K562 (cell line): Measurements from ENCODE around the gene PSD4. TPM values are rescaled to one million over a fixed set of nuclear protein-coding genes. Genes with fewer than 3 reads are reported as not detected.

Experiments
- ATAC-seq: fragments of 200-7000 bp; cut with Tn5 transposase; 3 replicates; pipeline ENCODE4 v1.9.1; 2020; ENCODE audit warnings: moderate library complexity
- BruUV-seq: library from RNA; stranded (reverse); fragments of 400-500 nt; replicated peaks from 2 replicates; lab custom pipeline; 2021; lab: Mats Ljungman, UMichigan
- CTCF ChIA-PET: fragments of 300-600 bp; formaldehyde crosslinking; extraction: SDS; loops from one replicate; lab custom pipeline; 2021; ENCODE audit warnings: low intra/inter-chr PET ratio; lab: Yijun Ruan, JAX
- POLR2A ChIA-PET: fragments of 300-600, 350-650 bp; sonication (Branson Sonifier 250); formaldehyde crosslinking; extraction: SDS; loops from one replicate; lab custom pipeline; 2021; ENCODE audit warnings: antibody characterized with exemption, inconsistent platforms; lab: Yijun Ruan, JAX
- DNase-seq, 4 experiments: peaks; one replicate each; pipeline versions ENCODE4 v3.0.0 to v3.0.0-alpha.2; 2011 to 2018; ENCODE audit warnings: low spot score in 3 of 4, mixed read lengths in 3 of 4; ENCODE audit errors: extremely low read depth in 1 of 4
- FAIRE-seq: peaks from 2 replicates; lab custom pipeline; 2011; peaks lifted over from hg19 to GRCh38; lab: Jason Lieb, UNC
- H2AFZ ChIP-seq: 2 replicates; pipeline ENCODE4 v1.6.0; 2011; ENCODE audit warnings: low read depth, low read length, control low read depth, inconsistent platforms
- H3K27ac ChIP-seq: fragments of 200-600 bp; 3 replicates; pipeline ENCODE4 v1.8.0; 2011; ENCODE audit warnings: low read depth, mild to moderate bottlenecking, control low read depth, inconsistent platforms, low read length, moderate library complexity, mixed read lengths; ENCODE audit errors: extremely low read depth
- H3K27me3 ChIP-seq, 2 experiments: fragments of 300-600 bp in 1 of 2; 2 replicates in 1 of 2; 3 replicates in 1 of 2; pipeline versions ENCODE4 v1.6.0 to v1.8.0; 2011; ENCODE audit warnings: inconsistent platforms in 2 of 2, low read length in 2 of 2, mild to moderate bottlenecking in 1 of 2, mixed read lengths in 1 of 2, moderate library complexity in 1 of 2; ENCODE audit not compliant: control insufficient read depth in 2 of 2, insufficient read depth in 2 of 2
- H3K36me3 ChIP-seq: fragments of 300-600 bp; 3 replicates; pipeline ENCODE4 v1.8.0; 2011; ENCODE audit warnings: mild to moderate bottlenecking, low read length, inconsistent platforms; ENCODE audit not compliant: control insufficient read depth, insufficient read depth
- H3K4me1 ChIP-seq, 2 experiments: fragments of 200-600 bp in 1 of 2; replicated peaks in 1 of 2; 2 replicates in 1 of 2; 3 replicates in 1 of 2; pipeline versions ENCODE4 v1.5.1 to v1.8.0; 2011; ENCODE audit warnings: inconsistent platforms in 2 of 2, low read length in 2 of 2, mild to moderate bottlenecking in 1 of 2, mixed read lengths in 1 of 2, moderate library complexity in 1 of 2; ENCODE audit not compliant: control insufficient read depth in 2 of 2, insufficient read depth in 2 of 2
- H3K4me2 ChIP-seq: 2 replicates; pipeline ENCODE4 v1.6.1; 2011; ENCODE audit warnings: low read length, control low read depth, inconsistent platforms, mixed read lengths; ENCODE audit not compliant: insufficient read depth
- H3K4me3 ChIP-seq: fragments of 200-600 bp; sonication (generic), shearing (Covaris generic); 2 replicates; pipeline ENCODE4 v1.5.1; 2016; ENCODE audit warnings: control low read depth, inconsistent platforms
- H3K79me2 ChIP-seq: fragments of 200-600 bp; 3 replicates; pipeline ENCODE4 v1.8.0; 2011; ENCODE audit warnings: low read length, inconsistent platforms; ENCODE audit not compliant: control insufficient read depth, insufficient read depth
- H3K9ac ChIP-seq, 2 experiments: 2 replicates each; pipeline versions ENCODE4 v1.6.0 to v1.6.1; 2011; ENCODE audit warnings: low read depth in 2 of 2, low read length in 2 of 2, control low read depth in 1 of 2, inconsistent platforms in 1 of 2, mild to moderate bottlenecking in 1 of 2, mixed read lengths in 1 of 2; ENCODE audit not compliant: insufficient read depth in 1 of 2
- H3K9me1 ChIP-seq: one replicate; pipeline ENCODE4 v1.6.0; 2011; ENCODE audit warnings: inconsistent platforms, mild to moderate bottlenecking, low read length, moderate library complexity; ENCODE audit not compliant: control insufficient read depth, insufficient read depth
- H3K9me3 ChIP-seq: replicated peaks from 2 replicates; pipeline ENCODE4 v1.5.1; 2011; ENCODE audit warnings: low read depth, low read length, inconsistent platforms; ENCODE audit not compliant: control insufficient read depth, insufficient read depth
- H4K20me1 ChIP-seq: replicated peaks from 2 replicates; pipeline ENCODE4 v1.6.1; 2011; ENCODE audit warnings: low read length, inconsistent platforms, mixed read lengths; ENCODE audit not compliant: control insufficient read depth, insufficient read depth
- RBM14 ChIP-seq: fragments of 200-400 bp; formaldehyde crosslinking; IDR thresholded peaks from 2 replicates; pipeline ENCODE4 v1.6.1; 2018; ENCODE audit warnings: low read depth, mild to moderate bottlenecking, low read length, moderate library complexity, borderline replicate concordance; ENCODE audit not compliant: insufficient read depth
- ZKSCAN3 ChIP-seq: fragments of 250-450 bp; sonication (Bioruptor Pico); IDR thresholded peaks from 2 replicates; pipeline ENCODE4 v1.4.0; 2020
- WGBS: fragments of 100-300 bp; shearing (Covaris generic); methylation state at CpG from one replicate; pipeline ENCODE4 v1.1.6; 2016; ENCODE audit warnings: low coverage, mixed read lengths; ENCODE audit not compliant: insufficient coverage; ENCODE audit errors: missing lambda C conversion rate; 5-methylcytosine and 5-hydroxymethylcytosine counted together
- in situ Hi-C: fragments of 300-500 bp; cut with MboI; formaldehyde crosslinking; loops from 4 replicates; pipeline ENCODE4 v1.15.0; 2018; ENCODE audit warnings: inconsistent platforms, mixed read lengths
- intact Hi-C: fragments of 100-400 bp; cut with micrococcal nuclease; formaldehyde crosslinking; loops from 2 replicates; pipeline ENCODE4 v1.14.2; 2022
- polyA plus RNA-seq, 8 experiments: library from polyadenylated mRNA; depleted of rRNA in 4 of 8; stranded (reverse) in 5 of 8; unstranded in 3 of 8; fragments of >200 nt; fragmentation: Nextera tagmentation in 2 of 8; fragmentation: Illumina TruSeq in 1 of 8; extraction: Ambion mirVana in 2 of 8; extraction: Trizol in 1 of 8; gene quantifications; 2 replicates each; pipeline versions ENCODE4 v1.2.1 to v1.2.3, GENCODE V29; 2011 to 2014; ENCODE audit warnings: inconsistent platforms in 1 of 8, missing spikeins in 1 of 8
- total RNA-seq, 7 experiments: library from RNA; depleted of rRNA in 6 of 7; stranded (reverse); fragments of >200 nt in 6 of 7; fragmentation: Illumina TruSeq in 2 of 7; extraction: Trizol in 2 of 7; gene quantifications; 2 replicates each; pipeline versions ENCODE4 v1.2.1 to v1.2.3, GENCODE V29; 2011 to 2021; ENCODE audit warnings: low replicate concordance in 1 of 7

Gene PSD4
- total and polyA plus RNA-seq, 9 of the 15 experiments (the other 6 are each of a cell fraction or from before 2014, with no cell fraction given): 0.46 to 54.0 (median 20.8) TPM

- DNase-seq: no peak
- no peaks in the 10 kb centered on the region for H3K4me1 ChIP-seq
- BruUV-seq: no TSS peak
- H3K9ac ChIP-seq: 0 out of 4 replicates have a peak overlapping the region, but pooled peaks of 1 of the 2 experiments have one; percentile 5
- peaks cover 0 to 7% of the 10 kb centered on the region in 2 experiments; a peak in 1 of 5 replicates for H3K27me3 ChIP-seq
- H4K20me1 ChIP-seq: no peaks in the 10 kb centered on the region
- H3K9me3 ChIP-seq: no peaks in the 10 kb centered on the region
- ChIA-PET POLR2A (interaction anchor here (0.7 to 1.0 kb wide), 2 partner anchors 34 to 36 kb away, joined by 3 read pairs; no protein-coding TSS in a partner anchor), CTCF (no interaction called here)
- in situ Hi-C loops: no loop called here
- intact Hi-C loops: loop anchor here (5.0 kb wide), 3 partner anchors 64 to 186 kb away; no protein-coding TSS in a partner anchor
- H3K4me3 ChIP-seq: no peak overlapping the region
- FAIRE-seq: no peak
- no peak overlapping the region for H3K4me2 ChIP-seq
- WGBS: 73% methylated on average over 8 of the region's 8 CpGs
- H2AFZ ChIP-seq: no peak overlapping the region
- H3K27ac ChIP-seq: no peak overlapping the region
- peaks cover 38% of the 10 kb centered on the region; the same call in 2 of the 3 replicates for H3K36me3 ChIP-seq
- ATAC-seq: no peak
- no peaks in the 10 kb centered on the region for H3K9me1 ChIP-seq
- H3K79me2 ChIP-seq: no peaks in the 10 kb centered on the region
- no peak for TF ChIP-seq RBM14
- TF ChIP-seq ZKSCAN3 (CRISPR knock-in tag): no peak
Measured at GRCh38 chr2:113201496-113202304, 27.9 kb downstream of the PSD4 start.
